ENCODE measurements around the gene XRCC3. TPM values are rescaled to one million over a fixed set of nuclear protein-coding genes. Genes with fewer than 3 reads are reported as not detected.
A peak's percentile ranks its signal among the peaks of the same experiment; 100 is the strongest.

The XRCC3 gene
- total and polyA plus RNA-seq, 4 donors: 1.7 to 14.1 (median 2.8) TPM

- H3K27ac ChIP-seq (ENCODE audit: low read depth in 1 of 2, low read length in 2 of 2): no peak overlapping the region
- no peaks in the 10 kb centered on the region for H3K27me3 ChIP-seq (ENCODE audit: control insufficient read depth in 4 of 4, insufficient read depth in 4 of 4, low read length in 3 of 4)
- peaks cover 10 to 40% (median 15%) of the 10 kb centered on the region in 4 donors for H3K36me3 ChIP-seq (ENCODE audit: control insufficient read depth in 4 of 4, insufficient read depth in 3 of 4, low read depth in 1 of 4, low read length in 3 of 4)
- no peak overlapping the region for H3K9ac ChIP-seq (ENCODE audit: low read depth in 1 of 2, low read length in 2 of 2)
- no peak overlapping the region for H3K4me3 ChIP-seq (ENCODE audit: low read depth in 1 of 3, low read length in 3 of 3)
- no peaks in the 10 kb centered on the region for H3K9me3 ChIP-seq (ENCODE audit: control insufficient read depth in 4 of 4, low read length in 3 of 4)
- WGBS: 90% methylated on average over 10 of the region's 10 CpGs
- DNase-seq (ENCODE audit: low spot score): no peak
- peaks cover 0 to 4% (median 1%) of the 10 kb centered on the region in 4 donors for H3K4me1 ChIP-seq (ENCODE audit: control insufficient read depth in 4 of 4, insufficient read depth in 4 of 4, low read length in 3 of 4)
- no peak for TF ChIP-seq ATF3 (IDR thresholded peaks at IDR 0.05)
- TF ChIP-seq JUND (IDR thresholded peaks at IDR 0.05): no peak
- no peak for TF ChIP-seq HNF4A (conservative IDR thresholded peaks at IDR 0.05)
These were observed 22.9 kb upstream of the XRCC3 start for GRCh38 chr14:103738166-103738565.

GRCh38 chr14:103737432-103738045 is 22.3 kb upstream of the XRCC3 start:
- no peak overlapping the region for H3K4me3 ChIP-seq (ENCODE audit: low read depth in 1 of 3, low read length in 3 of 3)
- H3K27me3 ChIP-seq (ENCODE audit: control insufficient read depth in 4 of 4, insufficient read depth in 4 of 4, low read length in 3 of 4): no peaks in the 10 kb centered on the region
- TF ChIP-seq FOXA2 (IDR thresholded peaks at IDR 0.05) (no peak), CTCF (IDR thresholded peaks at IDR 0.05; ENCODE audit: low read depth, low read length, missing input control) (no peak)
- H3K9me3 ChIP-seq (ENCODE audit: control insufficient read depth in 4 of 4, low read length in 3 of 4): no peaks in the 10 kb centered on the region
- peaks cover 13 to 45% (median 17%) of the 10 kb centered on the region in 4 donors for H3K36me3 ChIP-seq (ENCODE audit: control insufficient read depth in 4 of 4, insufficient read depth in 3 of 4, low read depth in 1 of 4, low read length in 3 of 4)
- peaks cover 0 to 4% (median 0%) of the 10 kb centered on the region in 4 donors for H3K4me1 ChIP-seq (ENCODE audit: control insufficient read depth in 4 of 4, insufficient read depth in 4 of 4, low read length in 3 of 4)
- DNase-seq (ENCODE audit: low spot score): no peak
- no peak overlapping the region for H3K9ac ChIP-seq (ENCODE audit: low read depth in 1 of 2, low read length in 2 of 2)
- H3K27ac ChIP-seq (ENCODE audit: low read depth in 1 of 2, low read length in 2 of 2): no peak overlapping the region
- 87% methylated on average over 16 of the region's 16 CpGs for WGBS

- no peaks in the 10 kb centered on the region for H3K9me3 ChIP-seq (ENCODE audit: control insufficient read depth in 4 of 4, low read length in 3 of 4)
- peaks cover 0 to 4% (median 0%) of the 10 kb centered on the region in 4 donors for H3K4me1 ChIP-seq (ENCODE audit: control insufficient read depth in 4 of 4, insufficient read depth in 4 of 4, low read length in 3 of 4)
- H3K27ac ChIP-seq (ENCODE audit: low read depth in 1 of 2, low read length in 2 of 2): no peak overlapping the region
- DNase-seq (ENCODE audit: low spot score): no peak
- no peak overlapping the region for H3K4me3 ChIP-seq (ENCODE audit: low read depth in 1 of 3, low read length in 3 of 3)
- no peaks in the 10 kb centered on the region for H3K27me3 ChIP-seq (ENCODE audit: control insufficient read depth in 4 of 4, insufficient read depth in 4 of 4, low read length in 3 of 4)
- peak; percentile 66 for TF ChIP-seq NR2F2 (IDR thresholded peaks at IDR 0.05)
- TF ChIP-seq FOXA2 (IDR thresholded peaks at IDR 0.05): no peak
- H3K9ac ChIP-seq (ENCODE audit: low read depth in 1 of 2, low read length in 2 of 2): no peak overlapping the region
- WGBS: 88% methylated on average over 10 of the region's 10 CpGs
- peaks cover 11 to 49% (median 20%) of the 10 kb centered on the region in 4 donors for H3K36me3 ChIP-seq (ENCODE audit: control insufficient read depth in 4 of 4, insufficient read depth in 3 of 4, low read depth in 1 of 4, low read length in 3 of 4)
These were observed 21.5 kb upstream of the XRCC3 start for GRCh38 chr14:103736546-103737431.

- Histone ChIP-seq H3K4me1 (ENCODE audit: control insufficient read depth in 4 of 4, insufficient read depth in 4 of 4, low read length in 3 of 4) (peaks cover 0 to 4% (median 0%) of the 10 kb centered on the region in 4 donors), H3K27me3 (ENCODE audit: control insufficient read depth in 4 of 4, insufficient read depth in 4 of 4, low read length in 3 of 4) (no peaks in the 10 kb centered on the region), H3K9ac (ENCODE audit: low read depth in 1 of 2, low read length in 2 of 2) (no peak overlapping the region), H3K36me3 (ENCODE audit: control insufficient read depth in 4 of 4, insufficient read depth in 3 of 4, low read depth in 1 of 4, low read length in 3 of 4) (peaks cover 11 to 48% (median 20%) of the 10 kb centered on the region in 4 donors), H3K9me3 (ENCODE audit: control insufficient read depth in 4 of 4, low read length in 3 of 4) (no peaks in the 10 kb centered on the region), H3K27ac (ENCODE audit: low read depth in 1 of 2, low read length in 2 of 2) (no peak overlapping the region), H3K4me3 (ENCODE audit: low read depth in 1 of 3, low read length in 3 of 3) (no peak overlapping the region)
- WGBS: 92% methylated on average over 22 of the region's 22 CpGs
- DNase-seq (ENCODE audit: low spot score): no peak
- TF ChIP-seq HNF4G (IDR thresholded peaks at IDR 0.05): no peak
- no peak for TF ChIP-seq CTCF (IDR thresholded peaks at IDR 0.05; ENCODE audit: low read depth, low read length, missing input control)
- no peak for TF ChIP-seq GABPA (IDR thresholded peaks at IDR 0.05 in 1 of 2, conservative IDR thresholded peaks at IDR 0.05 in 1 of 2)
- TF ChIP-seq ATF3 (IDR thresholded peaks at IDR 0.05): no peak
- TF ChIP-seq EGR1 (IDR thresholded peaks at IDR 0.05; ENCODE audit: low read depth in 2 of 2): no peak
- TF ChIP-seq SP1 (IDR thresholded peaks at IDR 0.05): no peak
- TF ChIP-seq RAD21 (IDR thresholded peaks at IDR 0.05): no peak
- TF ChIP-seq HNF4A (conservative IDR thresholded peaks at IDR 0.05): no peak
- TF ChIP-seq NR2F2 (IDR thresholded peaks at IDR 0.05): no peak
These were observed 20.7 kb upstream of the XRCC3 start for GRCh38 chr14:103735815-103736545.

All from liver (tissue), 9 donors.